ENCODE results near the gene ZNF768. TPM values are rescaled to one million over a fixed set of nuclear protein-coding genes. Genes with fewer than 3 reads are reported as not detected.
"Not testable (repeated sequence)": the region's sequence is repeated elsewhere in the genome, so short reads cannot be mapped to it uniquely, and the experiment has no call there.

The ZNF768 gene
- polyA plus RNA-seq, 1 donor = 27.9 TPM

DNA sequence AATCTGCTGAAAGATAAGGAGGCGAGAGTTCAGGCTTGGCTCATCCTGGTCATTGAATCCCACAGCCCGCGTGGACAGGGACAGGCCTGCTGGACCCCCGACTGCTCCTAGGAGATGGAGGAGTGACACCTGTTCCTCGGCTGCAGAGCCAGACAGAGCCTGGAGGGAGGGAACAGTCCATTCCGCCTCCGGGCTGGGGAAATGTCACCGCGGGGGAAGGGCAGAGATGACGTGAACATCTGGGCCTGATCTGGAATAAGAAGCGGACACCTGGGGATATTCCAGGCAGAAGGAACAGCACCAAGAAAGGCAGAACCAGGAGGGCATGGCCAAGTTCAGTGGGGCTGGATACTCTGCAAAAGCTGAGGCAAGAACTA, 6.8 kb upstream of the ZNF768 start:
- DNase-seq (ENCODE audit: low read depth) = no peak

DNA sequence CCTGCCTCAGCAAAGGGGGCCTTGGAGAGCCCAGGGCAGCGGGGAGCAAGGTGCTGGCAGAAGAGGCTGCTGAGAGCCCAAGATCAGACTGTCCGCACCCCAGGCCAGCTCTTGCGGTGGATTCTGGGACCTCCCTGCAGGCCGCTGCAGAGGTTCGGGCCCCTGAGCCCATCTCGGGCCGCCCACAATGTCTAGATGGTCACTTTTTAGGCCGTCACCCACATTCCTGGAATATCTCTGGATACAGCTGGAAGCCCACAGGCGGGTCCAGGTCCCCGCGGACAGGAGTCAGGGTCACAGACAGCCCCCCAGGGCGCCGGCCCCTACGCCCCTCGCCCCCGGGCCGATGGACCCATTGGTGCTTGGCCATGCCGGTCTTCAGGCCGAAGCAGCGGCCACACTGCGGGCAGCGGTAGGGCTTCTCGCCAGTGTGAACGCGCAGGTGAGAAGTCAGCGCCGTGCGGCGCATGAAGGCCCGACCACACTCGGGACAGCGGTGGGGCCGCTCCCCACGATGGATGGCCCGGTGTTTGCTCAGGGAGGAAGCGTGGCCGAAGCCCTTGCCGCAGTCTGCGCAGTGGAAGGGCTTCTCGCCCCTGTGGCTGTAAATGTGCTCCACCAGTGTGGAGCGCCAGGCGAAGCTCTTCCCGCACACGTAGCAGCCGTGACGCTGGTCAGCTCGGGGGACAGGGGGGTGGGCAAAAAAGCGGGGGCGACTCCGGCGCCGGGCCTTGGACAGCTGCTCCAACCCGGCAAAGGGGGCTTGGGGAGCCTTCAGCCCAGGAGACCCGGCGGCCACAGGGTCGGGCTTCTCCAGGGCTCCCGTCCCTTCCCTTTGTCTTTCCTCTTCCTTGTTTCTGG, 6.1 kb upstream of the ZNF768 start:
- DNase-seq (ENCODE audit: low read depth) = no peak

DNA sequence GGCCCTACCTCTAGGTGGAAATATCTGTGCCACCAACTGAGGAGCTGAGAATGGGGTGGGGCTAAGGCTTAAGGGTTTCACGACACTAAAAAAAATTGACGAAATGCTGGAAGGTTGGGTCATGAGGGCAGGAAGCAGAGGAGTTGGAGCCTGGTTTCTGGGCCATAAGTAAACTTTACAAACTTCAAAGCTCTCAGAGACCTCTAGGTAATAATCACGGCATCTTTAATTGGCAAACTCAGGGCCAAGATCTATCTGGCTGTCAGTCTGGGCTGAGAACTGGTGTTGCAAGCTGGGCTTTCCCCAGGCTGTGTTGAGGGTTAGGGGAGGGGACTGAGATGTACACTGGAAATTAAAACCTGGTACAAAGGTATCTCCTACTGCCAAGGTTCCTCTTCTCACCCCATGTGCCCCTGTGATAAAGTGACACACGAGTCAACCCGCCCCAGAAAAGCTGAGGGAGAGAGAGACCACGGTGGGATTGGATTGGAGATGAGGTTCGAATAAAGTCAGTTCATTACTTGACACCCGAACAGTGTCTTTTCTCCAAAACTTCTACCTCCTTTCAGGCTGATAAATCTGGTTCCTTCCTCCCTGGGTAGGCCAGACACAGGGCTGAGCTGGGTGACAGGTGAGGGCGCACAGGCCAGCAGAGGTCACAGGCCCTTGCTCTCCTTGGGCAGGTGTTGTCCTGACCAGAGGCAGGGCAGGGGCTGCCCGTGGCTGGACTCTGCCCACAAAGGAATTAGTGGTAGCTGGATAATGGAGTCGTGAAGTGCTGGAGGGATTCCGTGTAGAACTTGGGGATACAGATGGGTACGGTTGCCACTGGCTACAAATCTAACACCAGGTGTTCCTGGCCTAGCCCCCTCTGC, 4.0 kb upstream of the ZNF768 start:
- no peak for DNase-seq (ENCODE audit: low read depth)

DNA sequence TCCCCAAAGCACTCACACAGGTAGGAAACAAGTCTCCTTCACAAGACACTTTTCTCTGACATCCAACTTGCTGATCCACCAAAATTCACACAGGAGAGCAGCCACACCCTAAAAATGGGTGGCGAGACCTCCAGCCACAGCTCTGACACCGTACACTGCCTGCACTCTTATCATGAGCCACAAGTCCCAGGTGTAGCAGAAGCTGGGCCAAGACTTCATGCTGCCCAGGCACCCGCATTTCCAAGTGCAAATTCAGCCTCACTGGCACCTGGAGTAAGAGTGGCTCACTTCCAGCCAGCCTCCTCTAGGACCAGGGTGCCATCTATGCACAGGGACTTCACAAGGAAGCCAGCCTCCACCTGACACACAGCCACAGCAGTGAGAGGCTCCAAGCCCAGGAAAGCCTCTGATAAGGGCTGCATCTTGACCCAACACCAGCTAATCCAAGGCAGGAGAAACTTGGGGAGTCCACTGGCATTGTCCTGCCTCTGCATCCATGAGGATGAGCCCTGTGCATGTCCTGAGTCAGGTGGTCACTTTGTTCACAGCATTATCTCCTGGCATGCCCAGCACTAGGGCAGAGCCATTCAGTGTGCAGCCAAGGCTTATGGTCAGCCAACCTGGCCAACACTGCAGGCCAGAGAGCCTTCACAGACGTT, 2.6 kb upstream of the ZNF768 start:
- DNase-seq (ENCODE audit: low read depth) = no peak

DNA sequence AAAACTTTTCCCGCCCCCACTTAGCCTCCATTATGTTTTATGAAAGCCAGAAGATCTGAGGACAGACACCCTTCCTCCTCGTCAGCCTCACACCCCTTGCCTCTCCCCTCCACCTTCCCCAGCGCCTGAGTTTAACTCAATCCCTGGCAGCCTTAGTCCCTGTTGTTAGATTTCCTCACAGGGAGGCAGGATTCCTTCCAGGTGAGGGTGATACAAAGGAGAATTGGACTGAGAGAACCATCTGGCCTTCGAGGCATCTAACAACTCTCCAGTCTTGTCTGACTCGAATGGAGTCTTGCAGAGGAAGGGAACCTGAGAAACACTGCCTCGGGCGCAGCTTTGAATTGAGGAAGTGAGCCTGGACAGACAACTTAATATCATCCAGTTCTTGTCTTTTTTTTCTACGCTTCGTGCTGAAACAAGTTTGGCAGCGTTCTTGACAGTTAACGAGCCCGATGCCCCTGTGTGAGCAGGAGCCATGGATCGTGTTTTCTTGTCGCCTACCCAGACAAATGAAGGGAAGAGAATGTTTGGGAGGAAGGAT, 1.3 kb upstream of the ZNF768 start:
- DNase-seq (ENCODE audit: low read depth) = no peak

DNA sequence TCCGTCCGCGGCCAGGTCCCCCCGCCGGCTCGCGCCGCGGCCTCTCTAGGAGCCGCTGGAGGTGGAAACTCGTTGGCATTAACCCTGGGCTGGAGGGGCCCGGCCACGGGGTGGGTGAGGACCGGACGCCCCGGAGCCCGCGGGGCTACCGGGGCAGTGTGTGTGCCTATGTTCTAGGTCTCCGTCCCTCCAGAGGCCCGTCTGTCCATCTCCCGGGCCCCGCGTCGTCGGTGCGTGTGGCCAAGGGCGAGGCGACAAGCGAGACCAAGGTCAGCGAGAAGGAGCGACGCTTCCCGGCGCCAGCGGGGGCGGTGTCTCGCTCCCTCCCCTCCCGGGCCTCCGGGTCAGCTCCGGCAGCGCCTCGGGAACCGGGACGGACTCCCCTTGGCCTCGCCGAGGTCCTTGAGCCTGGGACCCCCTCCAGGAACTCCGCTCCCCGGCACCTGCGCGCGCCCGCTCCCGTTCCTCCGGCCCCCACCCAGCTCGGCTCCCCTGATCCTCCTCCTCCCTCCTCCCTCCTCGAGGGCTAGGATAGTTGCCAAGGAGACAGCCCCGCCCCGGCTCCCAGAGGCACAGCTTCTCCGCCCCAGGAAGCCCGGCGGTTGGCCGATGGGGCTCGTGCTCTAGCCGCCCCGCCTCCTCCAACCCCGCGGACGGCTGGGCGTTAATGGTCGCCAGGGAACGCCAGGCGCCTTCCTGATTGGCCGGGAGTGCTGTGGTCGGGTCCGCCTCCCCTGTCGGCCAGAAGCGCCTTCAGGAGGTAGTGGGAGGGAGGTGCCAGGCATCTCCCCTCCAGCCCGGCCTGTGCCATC, 663 bp upstream of the ZNF768 start:
- DNase-seq (ENCODE audit: low read depth) = peak; percentile 89

DNA sequence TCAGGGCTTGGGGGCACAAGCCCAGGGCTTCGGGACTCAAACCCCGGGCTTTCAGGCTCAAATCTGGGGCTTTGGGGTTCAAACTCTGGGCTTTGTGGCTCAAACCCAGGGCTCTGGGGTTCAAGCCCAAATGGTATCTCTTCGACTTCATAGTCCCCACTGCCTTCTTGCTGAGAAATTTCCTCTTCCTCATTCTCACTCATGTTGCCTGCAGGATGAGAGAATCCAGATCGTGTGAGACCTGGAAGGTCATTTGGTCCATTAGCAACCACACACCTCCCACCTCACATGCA, 576 bp downstream of the ZNF768 start:
- no peak for DNase-seq (ENCODE audit: low read depth)

DNA sequence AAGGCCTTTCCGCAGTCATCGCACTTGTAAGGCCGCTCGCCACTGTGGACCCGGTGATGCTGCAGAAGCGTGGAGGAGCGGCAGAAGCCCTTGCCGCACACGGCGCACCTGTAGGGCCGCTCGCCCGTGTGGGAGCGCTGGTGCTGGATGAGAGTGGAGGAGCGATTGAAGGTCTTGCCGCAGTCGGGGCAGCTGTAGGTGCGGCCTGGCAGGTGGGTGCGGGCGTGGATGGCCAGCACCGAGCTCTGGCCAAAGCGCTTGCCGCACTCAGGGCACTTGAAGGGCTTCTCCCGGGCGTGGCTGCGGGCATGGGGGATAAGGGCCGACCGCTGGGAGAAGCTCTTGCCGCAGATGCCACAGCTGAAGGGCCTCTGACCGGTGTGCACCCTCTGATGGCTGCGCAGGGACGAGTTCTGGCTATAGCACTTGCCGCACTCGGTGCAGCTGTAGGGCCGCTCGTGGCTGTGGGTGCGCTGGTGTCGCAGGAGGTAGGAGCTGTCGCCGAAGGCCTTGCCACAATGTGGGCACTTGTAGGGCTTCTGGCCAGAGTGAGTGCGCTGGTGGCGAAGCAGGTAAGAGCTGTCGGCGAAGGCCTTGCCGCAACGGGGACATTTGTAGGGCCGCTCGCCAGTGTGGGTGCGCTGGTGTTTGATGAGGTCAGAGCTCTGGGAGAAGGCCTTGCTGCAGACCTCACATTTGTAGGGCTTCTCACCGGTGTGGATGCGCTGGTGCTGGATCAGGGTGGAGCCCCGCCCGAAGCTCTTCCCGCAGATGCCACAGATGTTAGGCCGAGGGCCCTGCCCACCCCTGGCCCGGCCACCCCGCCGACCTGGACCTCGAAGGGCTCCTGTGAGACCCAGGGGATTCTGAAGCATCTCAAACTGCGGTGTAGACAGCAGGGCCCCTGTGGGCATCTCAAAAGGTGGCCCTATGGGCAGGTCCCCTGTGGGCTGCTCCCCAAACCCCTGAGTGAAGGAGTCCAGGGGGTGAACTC, 1.5 kb downstream of the ZNF768 start:
- no peak for DNase-seq (ENCODE audit: low read depth)

DNA sequence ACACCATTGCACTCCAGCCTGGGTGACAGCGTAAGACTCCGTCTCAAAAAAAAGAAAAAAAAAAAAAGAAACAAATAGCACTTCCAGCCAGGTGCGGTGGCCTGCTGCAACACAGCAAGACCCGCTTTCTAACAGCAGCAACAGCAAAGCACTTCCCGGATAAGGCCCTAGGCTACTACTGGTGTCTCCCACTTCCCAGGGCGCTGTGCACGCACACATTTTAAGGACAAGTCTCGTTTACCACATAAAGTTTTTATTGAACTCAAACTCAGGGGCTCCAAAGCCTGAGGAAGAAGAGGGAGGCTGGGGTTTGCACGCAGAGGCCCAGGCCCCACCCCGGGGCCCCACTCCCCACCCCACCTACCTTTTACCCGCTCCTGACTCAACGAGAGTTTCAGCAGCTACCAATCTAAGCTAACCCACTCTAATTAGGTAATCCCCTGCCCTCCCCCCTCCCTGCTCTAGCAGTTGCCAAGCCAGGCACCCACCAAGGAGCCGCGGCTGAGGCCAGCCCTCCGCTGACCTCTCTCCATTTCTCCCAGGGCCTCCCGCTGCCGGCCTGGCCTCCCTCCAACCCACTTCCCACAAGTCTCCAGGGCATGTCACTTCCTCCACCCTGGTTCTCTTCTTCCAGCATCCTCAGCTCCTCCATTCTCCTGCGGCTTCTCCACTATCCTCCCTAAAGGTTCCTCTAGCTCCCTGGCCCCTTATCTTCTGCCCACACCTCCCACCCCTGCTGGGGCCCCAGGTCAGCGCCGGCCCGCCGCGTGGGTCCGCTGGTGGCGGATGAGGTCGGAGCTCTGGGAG, 2.4 kb downstream of the ZNF768 start:
- no peak for DNase-seq (ENCODE audit: low read depth)

DNA sequence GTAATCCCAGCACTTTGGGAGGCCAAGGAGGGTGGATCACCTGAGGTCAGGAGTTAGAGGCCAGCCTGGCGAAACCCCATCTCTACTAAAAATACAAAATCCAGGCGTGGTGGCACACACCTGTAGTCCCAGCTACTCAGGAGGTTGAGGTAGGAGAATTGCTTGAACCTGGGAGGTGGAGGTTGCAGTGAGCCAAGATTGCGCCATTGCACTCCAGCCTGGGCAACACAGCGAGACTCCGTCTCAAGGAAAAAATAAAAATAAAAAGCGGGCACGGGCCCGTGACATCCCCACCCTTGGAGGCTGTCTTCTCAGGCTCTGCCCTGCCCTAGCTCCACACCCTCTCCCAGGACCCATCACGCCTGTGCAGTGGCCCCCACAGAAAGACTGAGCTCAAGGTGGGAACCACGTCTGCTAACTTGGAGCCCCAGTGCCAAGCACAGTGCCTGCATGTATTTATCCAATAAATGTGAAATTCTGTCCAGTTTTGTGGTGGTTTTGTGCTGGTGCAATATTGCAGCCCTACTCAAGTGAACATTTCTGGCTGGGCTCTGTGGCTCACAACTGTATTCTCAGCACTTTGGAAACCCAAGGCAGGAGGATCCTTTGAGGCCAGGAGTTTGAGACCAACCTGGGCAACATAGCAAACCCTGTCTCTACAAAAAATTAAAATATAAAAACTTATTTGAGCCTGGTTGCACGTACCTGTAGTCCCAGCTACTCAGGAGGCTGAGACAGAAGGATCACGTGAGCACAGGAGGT, 3.5 kb downstream of the ZNF768 start:
- not testable (repeated sequence) for DNase-seq (ENCODE audit: low read depth)

DNA sequence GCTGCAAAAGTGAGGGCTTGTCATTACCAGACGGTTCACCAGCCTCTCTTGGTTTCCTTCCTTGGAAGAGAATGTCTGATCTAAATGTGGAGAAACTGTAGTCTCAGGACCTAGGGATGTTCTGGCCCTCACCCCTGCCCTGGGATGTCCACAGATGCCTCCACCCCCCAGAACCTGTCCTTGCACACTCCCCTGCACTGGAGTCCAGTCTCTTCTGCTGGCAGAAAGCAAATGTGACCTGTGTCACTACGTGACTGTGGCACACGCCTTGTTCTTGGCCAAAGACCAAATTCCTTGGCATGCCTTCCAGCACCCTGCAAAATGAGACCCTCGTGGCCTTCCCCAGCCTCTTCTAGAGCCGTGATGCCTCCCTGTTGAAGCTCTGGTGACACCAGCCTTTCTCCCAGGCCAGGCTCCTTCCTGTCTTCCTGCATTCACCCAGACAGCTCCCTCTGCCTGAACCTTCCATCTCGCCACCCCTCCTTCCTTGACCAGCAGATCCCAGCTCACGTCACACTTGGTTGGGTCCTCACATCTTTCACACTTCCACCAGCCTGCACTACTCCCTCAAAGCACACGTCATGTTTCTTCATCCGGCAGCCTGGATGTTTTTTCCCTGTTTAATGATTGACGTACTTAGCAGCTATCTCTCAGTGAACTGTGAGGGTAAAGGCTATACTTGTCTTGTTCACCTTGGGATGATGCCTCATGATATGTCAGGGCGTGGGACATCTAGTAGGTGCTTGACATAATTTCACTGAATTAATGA, 4.3 kb downstream of the ZNF768 start:
- no peak for DNase-seq (ENCODE audit: low read depth)

DNA sequence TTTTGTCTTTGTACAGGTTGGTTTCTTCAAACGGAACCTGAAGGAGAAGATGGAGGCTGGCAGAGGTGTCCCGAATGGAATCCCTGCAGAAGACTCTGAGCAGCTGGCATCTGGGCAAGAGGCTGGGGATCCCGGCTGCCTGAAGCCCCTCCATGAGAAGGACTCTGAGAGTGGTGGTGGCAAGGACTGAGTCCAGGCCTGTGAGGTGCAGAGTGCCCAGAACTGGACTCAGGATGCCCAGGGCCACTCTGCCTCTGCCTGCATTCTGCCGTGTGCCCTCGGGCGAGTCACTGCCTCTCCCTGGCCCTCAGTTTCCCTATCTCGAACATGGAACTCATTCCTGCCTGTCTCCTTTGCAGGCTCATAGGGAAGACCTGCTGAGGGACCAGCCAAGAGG, 4.9 kb downstream of the ZNF768 start:
- no peak for DNase-seq (ENCODE audit: low read depth)

DNA sequence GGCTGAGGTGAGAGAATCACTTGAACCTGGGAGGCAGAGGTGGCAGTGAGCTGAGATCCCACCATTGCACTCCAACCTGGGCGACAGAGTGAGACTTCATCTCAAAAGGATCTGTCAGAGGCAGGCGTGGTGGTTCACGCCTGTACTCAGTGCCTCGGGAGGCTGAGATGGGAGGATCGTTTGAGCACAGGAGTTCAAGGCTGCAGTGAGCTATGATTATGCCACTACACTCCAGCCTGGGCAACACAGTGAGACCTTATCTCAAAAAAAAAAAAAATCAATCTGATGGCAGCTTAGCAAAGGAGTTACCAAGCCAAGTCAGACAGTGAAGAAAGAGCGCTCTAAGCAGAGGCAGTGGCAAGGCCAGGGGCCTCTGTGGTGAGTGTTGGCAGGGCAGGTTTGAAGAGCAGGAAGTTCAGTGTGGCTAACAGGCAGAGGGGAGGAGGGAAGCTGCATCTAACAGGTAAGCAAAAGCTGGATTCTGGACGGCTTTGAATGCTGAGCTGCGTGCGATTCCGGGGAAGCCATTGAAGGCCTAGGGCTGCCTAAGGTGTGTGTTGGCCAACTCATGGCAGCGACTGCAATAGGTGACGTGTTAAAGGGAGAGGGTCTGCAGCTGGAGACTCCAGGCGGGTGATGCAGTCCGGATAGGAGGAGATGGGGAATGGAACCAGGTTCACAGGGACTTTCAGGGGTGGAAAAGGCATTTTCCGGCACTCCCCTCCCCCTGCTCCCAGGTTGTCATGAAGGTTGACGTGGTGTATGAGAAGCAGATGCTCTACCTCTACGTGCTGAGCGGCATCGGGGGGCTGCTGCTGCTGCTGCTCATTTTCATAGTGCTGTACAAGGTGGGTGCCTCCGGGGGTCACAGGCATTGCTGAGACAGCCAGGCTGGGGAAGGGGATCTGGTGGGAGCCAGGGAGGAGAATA, 7.0 kb downstream of the ZNF768 start:
- no peak for DNase-seq (ENCODE audit: low read depth)

DNA sequence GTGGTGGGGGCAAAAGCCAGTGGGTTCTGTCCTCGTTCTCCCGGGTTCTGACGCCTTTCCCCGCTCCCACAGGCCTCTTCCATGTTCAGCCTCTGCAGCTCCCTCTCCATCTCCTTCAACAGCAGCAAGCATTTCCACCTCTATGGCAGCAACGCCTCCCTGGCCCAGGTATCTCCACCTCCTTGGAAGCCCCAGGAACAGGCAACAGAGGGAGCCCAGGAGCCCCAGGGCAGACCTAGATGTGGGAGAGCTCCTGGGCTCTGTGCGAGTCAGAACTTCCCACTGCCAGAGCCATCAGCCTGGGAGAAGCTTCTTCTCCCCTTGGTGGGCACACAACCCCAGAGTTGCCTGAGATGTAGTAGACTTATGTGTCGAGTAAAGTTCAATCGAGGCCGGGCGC, 7.8 kb downstream of the ZNF768 start:
- no peak for DNase-seq (ENCODE audit: low read depth)

DNA sequence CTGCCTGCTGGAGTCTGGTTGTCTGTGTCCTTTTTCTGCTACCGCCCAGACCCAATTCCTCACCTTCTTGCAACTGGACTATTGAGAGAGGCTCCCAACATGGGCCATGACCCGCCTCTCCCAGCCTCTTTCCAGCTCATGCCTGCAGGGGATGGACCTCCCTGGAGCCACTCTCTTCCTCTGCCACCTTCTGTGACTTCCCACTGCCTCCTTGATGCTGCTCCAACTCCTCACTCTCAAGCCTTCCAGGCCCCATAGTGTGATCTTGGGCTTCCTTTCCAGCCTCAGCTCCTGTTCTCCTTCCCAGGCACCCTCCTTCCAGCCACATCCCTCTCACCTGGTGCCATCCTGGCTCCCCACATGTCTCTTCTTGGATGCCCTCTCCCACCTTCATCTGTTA, 11.1 kb downstream of the ZNF768 start:
- DNase-seq (ENCODE audit: low read depth) = no peak

DNA sequence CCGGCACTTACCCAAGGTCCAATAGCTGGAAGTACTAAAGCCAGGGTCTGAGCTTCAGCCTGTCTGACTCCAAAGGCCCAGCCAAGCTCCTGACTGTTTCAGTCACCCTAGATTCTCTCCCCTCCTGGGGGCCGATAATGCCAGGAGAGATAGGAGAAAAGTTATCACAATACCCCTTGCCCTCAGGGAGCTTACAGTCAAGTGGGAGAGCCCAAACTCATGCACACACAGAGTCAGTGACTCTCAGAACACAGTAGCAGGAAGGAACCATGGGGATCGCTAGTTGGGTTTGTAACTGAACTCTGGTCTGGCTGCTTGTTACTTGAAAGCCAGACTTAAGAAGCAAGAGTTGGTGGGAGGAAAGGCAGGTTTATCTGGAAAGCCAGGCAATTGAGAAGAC, 14.9 kb downstream of the ZNF768 start:
- DNase-seq (ENCODE audit: low read depth) = no peak

Data from forelimb muscle (tissue), 1 donor.